SK-N-SH (cell line): ENCODE data around the gene CEP41. TPM values are rescaled to one million over a fixed set of nuclear protein-coding genes. Genes with fewer than 3 reads are reported as not detected.

Experiments used
- CTCF ChIA-PET: fragments of 300-600, 350-600 bp; formaldehyde crosslinking; extraction: SDS; loops from one replicate; lab custom pipeline; 2021; lab: Yijun Ruan, JAX
- POLR2A ChIA-PET: fragments of 350-600 bp; sonication (Branson Sonifier 250); formaldehyde crosslinking; extraction: SDS; loops from one replicate; lab custom pipeline; 2020; ENCODE audit warnings: antibody characterized with exemption, inconsistent platforms; lab: Yijun Ruan, JAX
- DNase-seq: peaks from one replicate; pipeline ENCODE4 v3.0.0; 2012
- H2AFZ ChIP-seq: fragments of 200-600 bp; sonication (generic); 2 replicates; pipeline ENCODE4 v1.8.1; 2016; ENCODE audit warnings: antibody characterized with exemption, mild to moderate bottlenecking, low read depth
- H3F3A ChIP-seq: fragments of 200-600 bp; sonication (generic); replicated peaks from 2 replicates; pipeline ENCODE3; 2016; ENCODE audit warnings: antibody characterized with exemption, mild to moderate bottlenecking; ENCODE audit not compliant: insufficient read depth
- H3K27ac ChIP-seq, 2 experiments: fragments of 200-500 bp in 1 of 2; fragments of 200-600 bp in 1 of 2; sonication (Bioruptor generic) in 1 of 2; sonication (generic), shearing (Covaris generic) in 1 of 2; 2 replicates each; pipeline versions ENCODE4 v1.5.1 to v1.6.1; 2014 to 2016; ENCODE audit warnings: low read depth in 2 of 2, inconsistent platforms in 1 of 2, low read length in 1 of 2, mild to moderate bottlenecking in 1 of 2, mixed read lengths in 1 of 2
- H3K27me3 ChIP-seq: fragments of 200-600 bp; sonication (generic), shearing (Covaris generic); 2 replicates; pipeline ENCODE4 v1.6.1; 2016; ENCODE audit warnings: mixed run types; ENCODE audit not compliant: insufficient read depth
- H3K36me3 ChIP-seq, 2 experiments: fragments of 200-500 bp in 1 of 2; fragments of 200-600 bp in 1 of 2; sonication (Bioruptor generic) in 1 of 2; sonication (generic) in 1 of 2; replicated peaks in 1 of 2; 2 replicates each; pipeline versions ENCODE3 to v1.5.1; 2014 to 2016; ENCODE audit warnings: low read length in 1 of 2, mild to moderate bottlenecking in 1 of 2; ENCODE audit not compliant: insufficient read depth in 2 of 2, control insufficient read depth in 1 of 2
- H3K4me1 ChIP-seq, 2 experiments: fragments of 200-500 bp in 1 of 2; fragments of 200-600 bp in 1 of 2; sonication (Bioruptor generic) in 1 of 2; sonication (generic), shearing (Covaris generic) in 1 of 2; 2 replicates each; pipeline versions ENCODE4 v1.5.1 to v1.6.1; 2014 to 2016; ENCODE audit warnings: low read depth in 1 of 2, low read length in 1 of 2, mixed run types in 1 of 2; ENCODE audit not compliant: insufficient read depth in 2 of 2, control insufficient read depth in 1 of 2
- H3K4me2 ChIP-seq: fragments of 200-600 bp; sonication (generic), shearing (Covaris generic); 2 replicates; pipeline ENCODE4 v1.6.1; 2017; ENCODE audit warnings: mixed run types
- H3K4me3 ChIP-seq, 2 experiments: fragments of 200-500 bp in 1 of 2; fragments of 200-600 bp in 1 of 2; sonication (Bioruptor generic) in 1 of 2; sonication (generic), shearing (Covaris generic) in 1 of 2; 2 replicates each; pipeline versions ENCODE4 v1.5.1 to v1.8.1; 2014 to 2016; ENCODE audit warnings: low read depth in 2 of 2, inconsistent platforms in 1 of 2, low read length in 1 of 2, mild to moderate bottlenecking in 1 of 2, mixed read lengths in 1 of 2, moderate library complexity in 1 of 2
- H3K79me2 ChIP-seq: fragments of 200-600 bp; sonication (generic); 2 replicates; pipeline ENCODE4 v1.8.1; 2017; ENCODE audit warnings: mild to moderate bottlenecking; ENCODE audit not compliant: insufficient read depth
- H3K9ac ChIP-seq: fragments of 200-600 bp; sonication (generic); 2 replicates; pipeline ENCODE4 v1.6.1; 2017; ENCODE audit warnings: mixed run types
- H3K9me2 ChIP-seq: fragments of 200-600 bp; sonication (generic); 2 replicates; pipeline ENCODE4 v1.6.1; 2017; ENCODE audit warnings: mixed run types
- H3K9me3 ChIP-seq: fragments of 200-600 bp; sonication (generic); 2 replicates; pipeline ENCODE4 v1.6.1; 2017; ENCODE audit warnings: mixed run types, mild to moderate bottlenecking, moderate library complexity
- H4K20me1 ChIP-seq: fragments of 200-600 bp; sonication (generic); 2 replicates; pipeline ENCODE4 v1.6.1; 2017; ENCODE audit warnings: mild to moderate bottlenecking, mixed run types; ENCODE audit not compliant: insufficient read depth
- CHD2 ChIP-seq: fragments of 150-350 bp; IDR thresholded peaks from 2 replicates; pipeline ENCODE4 v1.6.1; 2018; ENCODE audit warnings: low read length; ENCODE audit not compliant: partially characterized antibody
- CTCF ChIP-seq: fragments of 200-600 bp; sonication (generic); IDR thresholded peaks from 2 replicates; pipeline ENCODE4 v1.6.1; 2017; ENCODE audit warnings: antibody characterized with exemption, mild to moderate bottlenecking, moderate library complexity
- ELF1 ChIP-seq: IDR thresholded peaks from 2 replicates; pipeline ENCODE4 v1.4.0; 2012
- EP300 ChIP-seq, 2 experiments: IDR thresholded peaks; 2 replicates each; pipeline versions ENCODE4 v1.4.0 to v1.6.1; 2012; ENCODE audit warnings: borderline replicate concordance in 1 of 2, low read depth in 1 of 2, low read length in 1 of 2
- FOSL2 ChIP-seq: IDR thresholded peaks from 2 replicates; pipeline ENCODE4 v1.4.0; 2012; ENCODE audit warnings: low read depth, mild to moderate bottlenecking, moderate library complexity, borderline replicate concordance
- GABPA ChIP-seq: IDR thresholded peaks from 2 replicates; pipeline ENCODE4 v1.4.0; 2012; ENCODE audit warnings: low read depth, mild to moderate bottlenecking
- JUND ChIP-seq: IDR thresholded peaks from 2 replicates; pipeline ENCODE4 v1.4.0; 2012
- NFIC ChIP-seq: IDR thresholded peaks from 2 replicates; pipeline ENCODE4 v1.4.0; 2012; ENCODE audit warnings: borderline replicate concordance
- POLR2AphosphoS5 ChIP-seq: IDR thresholded peaks from 2 replicates; pipeline ENCODE4 v1.6.1; 2012; ENCODE audit warnings: low read depth, low read length
- REST ChIP-seq: IDR thresholded peaks from 2 replicates; pipeline ENCODE4 v1.6.1; 2012; ENCODE audit warnings: mild to moderate bottlenecking, low read depth, low read length, moderate library complexity
- RFX5 ChIP-seq: IDR thresholded peaks from 2 replicates; pipeline ENCODE4 v1.6.1; 2012; ENCODE audit warnings: mild to moderate bottlenecking, improper control_type of control experiment, low read length
- USF1 ChIP-seq: IDR thresholded peaks from 2 replicates; pipeline ENCODE4 v1.4.0; 2012; ENCODE audit warnings: low read depth, borderline replicate concordance
- WGBS: methylation state at CpG from one replicate; pipeline ENCODE4 v1.1.6; 2017; ENCODE audit warnings: low lambda C conversion rate; 5-methylcytosine and 5-hydroxymethylcytosine counted together
- polyA plus RNA-seq, 3 experiments: library from polyadenylated mRNA; depleted of rRNA; stranded (reverse); fragments of >200 nt; gene quantifications; 2 replicates each; pipeline ENCODE4 v1.2.3, GENCODE V29; 2012

CEP41 gene
- polyA plus RNA-seq, 1 of the 3 experiments (the other 2 are of a cell fraction) = 20.9 TPM

GRCh38 chr7:130394421-130395195 is 46.2 kb downstream of the CEP41 start:
- Histone ChIP-seq H3K79me2 (no peaks in the 10 kb centered on the region), H3K9ac (no peak overlapping the region), H3K36me3 (peaks cover 5 to 6% of the 10 kb centered on the region in 2 experiments), H3K27ac (no peak overlapping the region), H4K20me1 (no peaks in the 10 kb centered on the region), H3K4me1 (peaks cover 0 to 20% of the 10 kb centered on the region in 2 experiments; a peak in 2 of 4 replicates), H3K27me3 (no peaks in the 10 kb centered on the region)
- CTCF ChIA-PET = no interaction called here
- no peak for DNase-seq
- 94% methylated on average over 7 of the region's 7 CpGs for WGBS
- TF ChIP-seq JUND (no peak), FOSL2 (no peak), USF1 (no peak), NFIC (no peak), EP300 (IDR thresholded peaks at IDR 0.05; ENCODE audit: borderline replicate concordance in 1 of 2, low read depth in 1 of 2, low read length in 1 of 2) (no peak), CTCF (no peak), CHD2 (no peak), GABPA (no peak), RFX5 (no peak), ELF1 (no peak), POLR2AphosphoS5 (no peak), REST (no peak)
- TF ChIP-seq, all 33 proteins: peak for 0
- Histone ChIP-seq H3F3A (no peaks in the 10 kb centered on the region), H3K4me2 (no peak overlapping the region), H3K4me3 (no peak overlapping the region), H2AFZ (no peak overlapping the region), H3K9me3 (no peaks in the 10 kb centered on the region), H3K9me2 (no peaks in the 10 kb centered on the region)
- POLR2A ChIA-PET = no interaction called here
